ENCODE results near the gene GALNT18.

The GALNT18 gene

GRCh38 chr11:11531131-11531908, 90.5 kb downstream of the GALNT18 start:
- DNase-seq (ENCODE audit: low read depth), result no peak

- DNase-seq (ENCODE audit: low read depth), result no peak
These were observed 92.8 kb downstream of the GALNT18 start for GRCh38 chr11:11528986-11529385.

GRCh38 chr11:11525283-11525682, 96.5 kb downstream of the GALNT18 start:
- no peak for DNase-seq (ENCODE audit: low read depth)

GRCh38 chr11:11524436-11525061, 97.3 kb downstream of the GALNT18 start:
- no peak for DNase-seq (ENCODE audit: low read depth)

- DNase-seq (ENCODE audit: low read depth), result no peak
These were observed 99.2 kb downstream of the GALNT18 start for GRCh38 chr11:11522591-11522990.

GRCh38 chr11:11521306-11522002, 100.4 kb downstream of the GALNT18 start:
- no peak for DNase-seq (ENCODE audit: low read depth)

GRCh38 chr11:11520231-11521015, 101.4 kb downstream of the GALNT18 start:
- no peak for DNase-seq (ENCODE audit: low read depth)

GRCh38 chr11:11519184-11519583, 102.6 kb downstream of the GALNT18 start:
- no peak for DNase-seq (ENCODE audit: low read depth)

GRCh38 chr11:11514246-11514645, 107.6 kb downstream of the GALNT18 start:
- no peak for DNase-seq (ENCODE audit: low read depth)

- no peak for DNase-seq (ENCODE audit: low read depth)
These were observed 108.4 kb downstream of the GALNT18 start for GRCh38 chr11:11513422-11513821.

- DNase-seq (ENCODE audit: low read depth), result no peak
These were observed 108.9 kb downstream of the GALNT18 start for GRCh38 chr11:11512929-11513328.

GRCh38 chr11:11512502-11512901, 109.3 kb downstream of the GALNT18 start:
- DNase-seq (ENCODE audit: low read depth), result no peak

GRCh38 chr11:11512090-11512489, 109.7 kb downstream of the GALNT18 start:
- no peak for DNase-seq (ENCODE audit: low read depth)

GRCh38 chr11:11510939-11511338, 110.9 kb downstream of the GALNT18 start:
- no peak for DNase-seq (ENCODE audit: low read depth)

- no peak for DNase-seq (ENCODE audit: low read depth)
These were observed 116.1 kb downstream of the GALNT18 start for GRCh38 chr11:11505692-11506091.

- DNase-seq (ENCODE audit: low read depth), result no peak
These were observed 116.6 kb downstream of the GALNT18 start for GRCh38 chr11:11505190-11505589.

GRCh38 chr11:11504071-11504470, 117.7 kb downstream of the GALNT18 start:
- no peak for DNase-seq (ENCODE audit: low read depth)

- DNase-seq (ENCODE audit: low read depth), result no peak
These were observed 119.4 kb downstream of the GALNT18 start for GRCh38 chr11:11502263-11502861.

GRCh38 chr11:11501546-11502262, 120.1 kb downstream of the GALNT18 start:
- DNase-seq (ENCODE audit: low read depth), result no peak

- DNase-seq (ENCODE audit: low read depth), result no peak
These were observed 120.9 kb downstream of the GALNT18 start for GRCh38 chr11:11500744-11501487.
